GM18951 (cell line): ENCODE data around the gene RPS19.
"Not testable (repeated sequence)": the region's sequence is repeated elsewhere in the genome, so short reads cannot be mapped to it uniquely, and the experiment has no call there.

Experiments used
- POLR2A ChIP-seq: IDR thresholded peaks from 4 replicates; pipeline ENCODE4 v1.6.1; 2011; ENCODE audit warnings: mild to moderate bottlenecking; ENCODE audit not compliant: insufficient read length, insufficient read depth; ENCODE audit errors: extremely low read depth
- in situ Hi-C: fragments of 300-500 bp; cut with MboI; formaldehyde crosslinking; loops from one replicate; pipeline ENCODE4 v1.12.0; 2022; ENCODE audit warnings: low sequenced_read_pairs, mixed read lengths, inconsistent platforms; ENCODE audit not compliant: unreplicated experiment

RPS19 gene

DNA sequence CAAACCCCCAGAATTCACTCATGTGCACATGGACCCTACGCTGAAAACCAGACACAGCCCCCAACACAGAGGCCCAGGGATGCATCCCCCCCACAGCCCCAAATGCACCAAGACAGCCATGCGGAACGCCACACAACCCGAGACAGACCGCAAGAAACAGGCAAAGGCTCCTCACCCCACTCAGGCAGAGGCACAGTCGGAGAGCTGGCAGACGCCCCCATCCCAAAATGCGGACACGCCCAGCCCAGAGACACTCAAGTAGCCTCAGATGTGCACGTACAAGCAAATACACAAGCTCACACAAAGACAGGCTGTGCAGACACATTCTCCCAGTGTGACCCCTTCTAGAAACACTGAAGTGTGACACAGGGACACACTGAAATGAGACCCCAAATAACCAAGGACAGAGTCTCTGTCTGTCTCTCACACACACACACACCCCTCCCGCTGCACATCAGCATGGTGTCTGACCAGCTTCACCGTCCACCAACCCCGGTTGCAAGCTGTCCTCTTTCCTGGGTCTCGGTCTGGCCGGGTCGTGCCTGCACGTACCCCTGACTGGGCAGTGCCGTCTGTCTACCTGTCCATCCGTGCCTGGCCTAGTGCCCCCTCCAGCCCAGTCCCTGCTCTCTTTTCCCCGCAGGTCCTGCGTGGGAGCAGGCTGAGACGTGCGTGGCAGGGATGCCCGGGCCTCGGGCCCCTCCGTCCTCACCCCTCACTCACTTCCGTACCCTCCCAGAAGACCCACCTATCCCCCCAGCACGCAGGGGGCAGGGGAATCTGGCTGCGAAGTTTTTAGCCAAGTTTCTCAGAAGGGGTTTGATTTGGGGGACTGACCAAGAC is 52.1 kb downstream of the RPS19 start:
- no peak for TF ChIP-seq POLR2A
- in situ Hi-C loops: no loop called here

DNA sequence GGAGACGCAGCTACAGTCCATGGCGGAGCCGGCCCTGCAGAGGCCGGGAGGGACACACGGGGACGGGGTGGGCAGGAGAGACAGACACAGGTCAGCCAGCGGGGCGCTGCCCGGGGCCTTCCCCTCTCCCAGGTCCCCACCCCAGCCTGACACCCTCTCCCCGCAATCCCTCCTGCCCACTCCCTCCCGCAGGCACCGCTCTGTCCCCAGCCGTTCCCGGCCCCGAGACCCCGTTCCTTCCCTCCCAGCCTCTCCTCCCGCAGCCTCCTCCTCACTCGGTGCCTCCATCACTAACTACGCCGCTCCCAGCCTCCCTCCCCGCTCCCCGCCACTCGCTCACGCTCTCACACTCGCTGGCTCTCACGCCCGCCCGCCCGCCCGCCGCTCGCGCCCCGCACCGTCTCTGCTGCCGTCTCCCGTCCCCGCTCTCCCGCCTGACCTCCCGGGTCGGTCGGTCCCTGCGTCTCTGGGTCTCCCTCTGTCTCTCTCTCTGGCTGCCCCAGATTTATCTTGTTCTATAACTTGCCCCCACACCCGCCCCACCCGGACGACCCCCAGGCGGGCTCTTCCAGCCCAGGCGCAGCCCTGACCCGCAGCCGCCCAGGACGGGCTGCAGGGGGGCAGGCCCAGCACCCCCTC is 53.0 kb downstream of the RPS19 start:
- TF ChIP-seq POLR2A: no peak
- in situ Hi-C loops: no loop called here

DNA sequence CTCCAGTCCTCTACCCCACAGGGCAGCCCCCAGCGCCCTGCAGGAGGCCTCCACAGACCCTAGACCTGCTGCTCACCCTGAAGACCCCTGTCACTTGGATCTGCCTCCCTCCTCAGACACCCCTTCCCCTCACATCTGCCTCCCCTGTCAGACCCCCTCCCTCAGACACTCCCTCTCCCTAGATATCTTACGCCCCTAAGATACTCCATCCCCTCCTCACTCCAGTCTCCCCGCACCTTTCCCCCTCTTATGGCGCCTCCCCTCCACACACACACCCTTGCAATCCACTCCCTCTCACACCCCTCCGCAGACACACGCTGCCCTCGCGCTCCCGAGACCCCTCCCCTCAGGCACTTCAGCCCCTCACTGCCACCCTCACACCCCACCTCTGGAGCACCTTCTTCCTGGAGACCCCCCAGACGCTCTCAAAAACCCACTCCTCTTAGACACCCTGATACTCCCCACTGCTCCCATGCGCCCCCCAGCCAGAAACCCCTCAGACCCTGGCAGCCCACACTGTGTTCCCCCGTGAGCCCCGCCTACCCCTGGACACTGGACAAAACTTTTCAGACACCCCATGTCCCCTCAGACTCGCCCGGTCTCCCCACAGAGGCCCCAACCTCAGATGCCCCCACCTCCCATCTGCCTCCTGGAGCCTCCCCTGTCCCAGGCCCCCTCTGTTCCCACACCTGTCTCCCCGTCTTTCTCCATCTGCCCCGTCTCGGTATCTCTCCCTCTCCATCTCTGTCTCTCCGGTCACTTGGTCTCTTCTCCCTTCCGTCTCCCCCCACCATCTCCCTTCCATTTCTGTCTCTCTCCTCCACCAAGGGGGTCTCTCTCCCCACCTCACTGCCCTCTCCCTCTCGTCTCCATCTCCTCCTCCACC is 53.7 kb downstream of the RPS19 start:
- in situ Hi-C loops: no loop called here

DNA sequence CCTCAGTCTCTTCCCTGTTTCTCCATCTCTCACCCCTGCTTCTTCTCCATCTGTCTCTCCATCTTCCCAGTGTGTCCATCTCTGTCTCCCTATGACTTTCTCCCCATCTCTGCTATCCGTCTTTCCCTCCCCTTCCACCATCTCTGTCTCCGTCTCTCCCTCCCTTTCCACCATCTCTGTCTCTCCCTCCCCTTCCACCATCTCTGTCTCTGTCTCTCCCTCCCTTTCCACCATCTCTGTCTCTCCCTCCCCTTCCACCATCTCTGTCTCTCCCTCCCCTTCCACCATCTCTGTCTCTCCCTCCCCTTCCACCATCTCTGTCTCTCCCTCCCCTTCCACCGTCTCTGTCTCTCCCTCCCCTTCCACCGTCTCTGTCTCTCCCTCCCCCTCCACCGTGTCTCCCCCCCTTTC is 54.4 kb downstream of the RPS19 start:
- in situ Hi-C loops: not testable (repeated sequence)

More for the DNA sequence above, 53.7 kb downstream of the RPS19 start:
- no peak for TF ChIP-seq POLR2A

DNA sequence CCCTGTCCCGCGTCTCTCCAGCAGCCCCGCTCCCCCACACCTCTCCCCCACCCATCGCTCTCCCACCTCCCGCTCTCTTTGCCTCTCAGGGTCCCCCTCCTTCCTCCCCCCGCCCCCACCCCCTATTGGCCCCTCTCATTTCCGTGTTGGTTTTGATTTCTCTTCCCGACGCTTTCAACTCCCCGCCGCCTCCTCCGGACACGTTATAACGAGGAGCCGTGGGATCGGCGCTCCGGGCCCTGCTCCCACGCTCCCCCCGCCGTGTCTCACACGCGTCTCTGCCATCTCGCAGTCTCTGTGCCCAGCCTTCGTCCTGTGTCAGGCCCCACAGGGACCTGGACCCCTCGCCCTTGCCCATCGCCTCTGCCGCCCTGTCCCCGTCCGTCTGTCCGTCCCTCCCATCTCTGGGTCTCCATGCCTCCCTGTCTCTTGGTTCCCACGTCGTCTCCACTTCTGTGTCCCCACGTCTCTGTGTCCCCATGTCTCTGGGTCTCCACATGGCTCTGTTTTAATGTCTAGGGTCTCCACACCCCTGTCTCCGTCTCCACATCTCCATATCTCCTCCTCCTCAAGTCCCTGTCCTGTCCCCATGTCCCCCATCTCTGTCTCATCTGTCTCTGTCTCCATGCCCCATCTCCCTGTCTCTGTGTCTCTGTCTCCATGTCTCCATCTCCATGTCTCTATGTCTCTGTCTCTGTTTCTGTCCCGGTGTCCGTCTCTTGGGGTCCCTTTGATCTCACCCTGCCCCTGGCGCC is 55.1 kb downstream of the RPS19 start:
- no peak for TF ChIP-seq POLR2A

DNA sequence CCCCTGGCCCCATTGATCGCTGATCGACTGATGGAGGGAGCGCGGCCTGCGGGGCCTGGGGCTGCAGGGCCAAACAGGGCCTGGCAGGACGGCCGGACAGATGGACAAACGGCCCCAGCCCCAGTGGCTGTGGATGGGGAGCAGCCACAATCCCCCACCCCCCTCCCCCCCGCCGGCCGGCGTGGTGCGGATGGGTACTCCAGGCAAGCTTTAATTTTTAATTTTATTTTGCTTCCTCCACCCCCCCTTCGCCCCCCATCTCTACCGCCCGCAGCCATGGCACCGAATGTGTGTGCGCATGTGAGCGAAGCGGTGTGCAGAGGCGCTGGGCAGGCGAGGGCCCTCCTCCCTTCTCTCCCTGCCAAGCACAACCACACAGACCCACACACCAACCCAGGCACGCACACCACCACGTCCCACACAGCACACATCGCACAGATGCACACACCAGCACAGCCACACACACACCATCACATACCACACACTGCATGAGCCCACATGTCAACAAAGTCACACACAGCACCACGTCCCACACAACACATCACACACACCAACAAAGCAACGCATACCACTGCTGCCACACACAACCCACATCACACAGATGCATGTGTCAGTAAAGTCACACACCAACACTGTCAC is 55.8 kb downstream of the RPS19 start:
- in situ Hi-C loops: no loop called here
- TF ChIP-seq POLR2A: no peak

More for the DNA sequence above, 55.1 kb downstream of the RPS19 start:
- in situ Hi-C loops: no loop called here

DNA sequence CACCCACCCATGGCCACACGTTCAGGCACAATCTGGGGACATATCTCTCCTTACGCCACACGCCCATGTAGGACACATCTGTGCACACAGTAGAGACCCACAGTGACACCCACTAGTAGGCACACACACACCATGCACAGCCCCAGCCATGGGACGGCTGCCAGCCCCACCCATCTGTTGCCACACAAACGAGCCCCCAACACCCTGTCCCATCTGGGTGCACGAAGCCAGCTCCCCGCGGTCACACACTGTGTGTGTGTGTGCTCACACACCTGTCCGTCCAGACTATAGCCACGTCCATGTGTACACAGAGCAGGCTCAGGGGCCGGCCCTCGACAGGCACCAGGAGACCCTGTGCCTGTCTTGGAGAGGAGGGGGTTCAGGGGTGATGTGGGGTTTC is 57.6 kb downstream of the RPS19 start:
- in situ Hi-C loops: no loop called here
- no peak for TF ChIP-seq POLR2A

DNA sequence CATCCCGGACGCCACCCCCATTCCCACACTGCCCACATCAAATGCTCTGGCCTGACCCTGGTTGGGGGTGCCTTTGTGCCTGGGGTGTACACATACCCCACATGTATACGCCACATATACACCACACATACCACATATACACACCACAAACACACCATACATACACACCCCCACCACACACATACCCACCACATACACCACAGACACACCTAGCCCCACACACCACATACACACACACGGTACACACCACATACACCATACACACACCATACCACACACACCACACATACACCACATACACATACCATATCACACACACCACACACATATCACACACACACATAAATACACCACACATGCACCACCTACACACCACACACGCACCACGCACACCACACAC is 58.0 kb downstream of the RPS19 start:
- no peak for TF ChIP-seq POLR2A
- in situ Hi-C loops: no loop called here

DNA sequence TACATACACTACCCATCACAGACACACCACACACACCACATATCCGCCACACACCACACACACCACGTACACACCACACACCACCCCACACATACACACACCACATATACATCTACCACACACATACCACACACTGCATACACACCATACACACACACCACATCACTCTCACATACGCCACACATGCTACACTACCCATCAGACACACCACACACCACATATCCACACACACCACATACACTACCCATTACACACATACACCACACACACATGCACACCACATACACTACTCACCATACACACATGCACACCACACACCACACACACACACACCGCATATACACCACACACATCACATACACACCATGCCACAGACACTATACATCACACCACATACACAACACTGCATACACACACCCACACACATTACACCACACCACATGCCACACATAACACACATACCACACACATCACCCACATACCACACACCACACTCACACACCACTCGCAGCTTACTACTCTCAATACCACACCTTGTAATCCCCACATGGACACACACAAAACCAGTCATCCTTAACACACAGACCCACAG is 58.7 kb downstream of the RPS19 start:
- TF ChIP-seq POLR2A: no peak
- in situ Hi-C loops: no loop called here

DNA sequence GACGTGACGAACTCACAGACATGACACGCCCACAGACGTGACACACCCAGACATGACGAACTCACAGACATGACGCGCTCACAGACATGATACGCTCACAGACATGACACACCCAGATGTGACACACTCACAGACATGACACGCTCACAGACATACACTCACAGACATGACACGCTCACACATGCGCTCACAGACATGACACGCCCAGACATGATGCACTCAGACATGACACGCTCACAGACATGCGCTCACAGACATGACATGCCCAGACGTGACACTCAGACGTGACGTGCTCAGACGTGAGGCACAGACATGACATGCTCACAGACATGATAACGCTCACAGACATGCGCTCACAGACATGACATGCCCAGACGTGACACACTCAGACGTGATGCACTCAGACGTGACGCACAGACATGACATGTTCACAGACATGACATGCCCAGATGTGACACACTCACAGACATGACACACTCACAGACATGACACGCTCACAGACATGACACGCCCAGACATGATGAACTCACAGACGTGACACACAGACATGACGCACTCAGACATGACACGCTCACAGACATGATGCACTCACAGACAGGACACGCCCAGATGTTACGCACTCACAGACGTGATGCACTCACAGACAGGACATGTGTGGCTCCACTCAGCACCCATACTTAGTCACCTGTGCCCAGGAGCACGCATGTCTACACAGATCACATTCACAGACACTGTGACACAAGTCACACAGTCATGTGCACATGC is 60.1 kb downstream of the RPS19 start:
- TF ChIP-seq POLR2A: no peak
- in situ Hi-C loops: no loop called here

DNA sequence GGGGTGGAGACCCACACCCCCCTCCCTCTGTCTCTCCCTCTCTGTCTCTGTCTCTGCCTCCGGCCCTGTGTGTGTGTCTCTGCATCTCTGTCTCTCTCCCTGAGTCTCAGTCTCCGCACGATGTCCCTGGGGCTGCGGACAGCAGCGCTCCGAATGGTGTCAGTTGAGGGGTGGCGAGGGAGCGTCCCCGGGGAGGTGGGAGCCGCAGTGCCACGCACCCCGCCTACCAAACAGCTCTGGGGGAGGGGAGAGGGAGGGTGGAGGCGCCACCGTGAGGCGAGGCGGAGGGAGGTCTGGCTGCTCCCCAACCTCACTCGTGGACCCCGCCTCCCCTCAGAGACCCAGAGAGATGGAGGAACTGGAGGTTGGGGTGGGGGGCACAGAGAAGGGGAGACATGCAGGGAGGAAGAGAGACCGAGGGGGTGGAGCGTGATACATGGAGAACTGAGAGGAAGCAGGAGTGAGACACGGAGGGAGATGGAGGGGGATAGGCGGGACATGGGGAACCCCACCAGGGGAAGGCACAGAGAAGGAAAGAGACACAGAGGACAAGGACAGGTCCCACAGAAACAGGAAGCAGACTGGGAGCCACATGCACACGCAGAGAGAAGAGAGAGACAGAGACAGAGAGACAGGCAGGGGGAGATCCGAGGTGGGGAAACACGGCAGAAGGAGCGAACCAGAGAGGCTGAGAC is 61.0 kb downstream of the RPS19 start:
- no peak for TF ChIP-seq POLR2A
- in situ Hi-C loops: no loop called here
